ENCODE measurements around the gene FMO5.
"Not testable (repeated sequence)": the region's sequence is repeated elsewhere in the genome, so short reads cannot be mapped to it uniquely, and the experiment has no call there.

- not testable (repeated sequence) for TF ChIP-seq CTCF (conservative IDR thresholded peaks at IDR 0.05; ENCODE audit: low read depth in 2 of 2); EZH2 (IDR thresholded peaks at IDR 0.05; ENCODE audit: low read depth, unreplicated experiment); POLR2AphosphoS5 (IDR thresholded peaks at IDR 0.05; ENCODE audit: low read depth); CREB1 (CRISPR knock-in tag; IDR thresholded peaks at IDR 0.05; ENCODE audit: low read depth); EZH2phosphoT487 (IDR thresholded peaks at IDR 0.05; ENCODE audit: unreplicated experiment); REST (IDR thresholded peaks at IDR 0.05; ENCODE audit: unreplicated experiment)
- TF ChIP-seq, protein P1, sequence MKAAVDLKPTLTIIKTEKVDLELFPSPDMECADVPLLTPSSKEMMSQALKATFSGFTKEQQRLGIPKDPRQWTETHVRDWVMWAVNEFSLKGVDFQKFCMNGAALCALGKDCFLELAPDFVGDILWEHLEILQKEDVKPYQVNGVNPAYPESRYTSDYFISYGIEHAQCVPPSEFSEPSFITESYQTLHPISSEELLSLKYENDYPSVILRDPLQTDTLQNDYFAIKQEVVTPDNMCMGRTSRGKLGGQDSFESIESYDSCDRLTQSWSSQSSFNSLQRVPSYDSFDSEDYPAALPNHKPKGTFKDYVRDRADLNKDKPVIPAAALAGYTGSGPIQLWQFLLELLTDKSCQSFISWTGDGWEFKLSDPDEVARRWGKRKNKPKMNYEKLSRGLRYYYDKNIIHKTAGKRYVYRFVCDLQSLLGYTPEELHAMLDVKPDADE (IDR thresholded peaks at IDR 0.05) = not testable (repeated sequence)
Measured at GRCh38 chr1:147157116-147157515, 68.0 kb downstream of the FMO5 start.

Measured in GM23338 (cell line).